IMR-90 (cell line): Measurements from ENCODE around the gene SRCAP. TPM values are rescaled to one million over a fixed set of nuclear protein-coding genes. Genes with fewer than 3 reads are reported as not detected.

Experiments used
- ATAC-seq: fragments of 200-7000 bp; cut with Tn5 transposase; 2 replicates; pipeline ENCODE4 v1.9.1; 2020; ENCODE audit warnings: low read depth, mild to moderate bottlenecking, moderate library complexity
- BruUV-seq: library from RNA; stranded (reverse); fragments of 400-500 nt; replicated peaks from 2 replicates; lab custom pipeline; 2021; lab: Mats Ljungman, UMichigan
- CTCF ChIA-PET: fragments of 300-600 bp; formaldehyde crosslinking; extraction: SDS; loops from one replicate; lab custom pipeline; 2021; ENCODE audit warnings: antibody characterized with exemption; lab: Yijun Ruan, JAX
- POLR2A ChIA-PET: fragments of 300-600 bp; sonication (Branson Sonifier 250); formaldehyde crosslinking; loops from one replicate; lab custom pipeline; 2022; ENCODE audit warnings: antibody characterized with exemption; ENCODE audit not compliant: unreplicated experiment; lab: Charles Lee
- DNase-seq: peaks from one replicate; pipeline ENCODE4 v3.0.0; 2013
- H2AFZ ChIP-seq: replicated peaks from 2 replicates; pipeline ENCODE3; 2013; ENCODE audit warnings: low read length, mild to moderate bottlenecking; ENCODE audit not compliant: poor library complexity
- H2AK5ac ChIP-seq: 2 replicates; pipeline ENCODE4 v1.6.1; 2013; ENCODE audit warnings: low read depth, low read length, inconsistent platforms
- H2AK9ac ChIP-seq: replicated peaks from 2 replicates; pipeline ENCODE3; 2013; ENCODE audit warnings: mild to moderate bottlenecking, low read depth, low read length, moderate library complexity; ENCODE audit not compliant: poor library complexity
- H2BK120ac ChIP-seq: 2 replicates; pipeline ENCODE4 v1.6.1; 2013; ENCODE audit warnings: low read depth, low read length, inconsistent platforms
- H2BK15ac ChIP-seq: 3 replicates; pipeline ENCODE4 v1.6.1; 2013; ENCODE audit warnings: low read depth, low read length, inconsistent platforms
- H2BK20ac ChIP-seq: 2 replicates; pipeline ENCODE4 v1.6.1; 2013; ENCODE audit warnings: low read depth, mild to moderate bottlenecking, inconsistent platforms, low read length, moderate library complexity
- H2BK5ac ChIP-seq: 2 replicates; pipeline ENCODE4 v1.6.1; 2013; ENCODE audit warnings: mild to moderate bottlenecking, low read depth, low read length, inconsistent platforms; ENCODE audit not compliant: poor library complexity, severe bottlenecking
- H3K14ac ChIP-seq: replicated peaks from 2 replicates; pipeline ENCODE4 v1.6.1; 2013; ENCODE audit warnings: low read depth, low read length, inconsistent platforms
- H3K18ac ChIP-seq: 2 replicates; pipeline ENCODE4 v1.6.1; 2013; ENCODE audit warnings: low read depth, low read length, control low read depth
- H3K23ac ChIP-seq: 2 replicates; pipeline ENCODE4 v1.6.1; 2013; ENCODE audit warnings: low read depth, low read length, inconsistent platforms
- H3K27ac ChIP-seq: 2 replicates; pipeline ENCODE4 v1.5.1; 2013; ENCODE audit warnings: mild to moderate bottlenecking, control low read depth, low read length; ENCODE audit not compliant: insufficient read depth
- H3K27me3 ChIP-seq: 2 replicates; pipeline ENCODE4 v1.6.1; 2013; ENCODE audit warnings: low read length; ENCODE audit not compliant: control insufficient read depth, insufficient read depth
- H3K36me3 ChIP-seq: 2 replicates; pipeline ENCODE4 v1.6.1; 2013; ENCODE audit warnings: low read length, mixed read lengths; ENCODE audit not compliant: control insufficient read depth, insufficient read depth
- H3K4ac ChIP-seq: 2 replicates; pipeline ENCODE4 v1.6.1; 2013; ENCODE audit warnings: low read depth, low read length, inconsistent platforms
- H3K4me1 ChIP-seq: 2 replicates; pipeline ENCODE4 v1.6.1; 2013; ENCODE audit warnings: low read length, mixed read lengths; ENCODE audit not compliant: control insufficient read depth, insufficient read depth
- H3K4me2 ChIP-seq: 2 replicates; pipeline ENCODE4 v1.6.1; 2013; ENCODE audit warnings: low read depth, mild to moderate bottlenecking, control low read depth, low read length, moderate library complexity
- H3K4me3 ChIP-seq: 2 replicates; pipeline ENCODE4 v1.5.1; 2013; ENCODE audit warnings: low read depth, mild to moderate bottlenecking, control low read depth, low read length, moderate library complexity; ENCODE audit not compliant: insufficient read depth
- H3K56ac ChIP-seq: 2 replicates; pipeline ENCODE4 v1.6.1; 2013; ENCODE audit warnings: low read length, inconsistent platforms; ENCODE audit not compliant: insufficient read depth; ENCODE audit errors: extremely low read depth
- H3K79me1 ChIP-seq, 2 experiments: 2 replicates each; pipeline ENCODE4 v1.6.1; 2013; ENCODE audit warnings: low read length in 2 of 2, inconsistent platforms in 1 of 2, low read depth in 1 of 2
- H3K9ac ChIP-seq: 2 replicates; pipeline ENCODE4 v1.6.1; 2013; ENCODE audit warnings: low read depth, low read length, control low read depth
- H3K9me1 ChIP-seq: 2 replicates; pipeline ENCODE4 v1.6.1; 2013; ENCODE audit warnings: low read length, inconsistent platforms; ENCODE audit not compliant: insufficient read depth
- H3K9me3 ChIP-seq: 2 replicates; pipeline ENCODE4 v1.6.1; 2013; ENCODE audit warnings: low read length; ENCODE audit not compliant: control insufficient read depth, insufficient read depth
- H4K20me1 ChIP-seq: 2 replicates; pipeline ENCODE4 v1.6.1; 2013; ENCODE audit warnings: low read length, inconsistent platforms; ENCODE audit not compliant: insufficient read depth
- H4K5ac ChIP-seq: 2 replicates; pipeline ENCODE4 v1.6.1; 2013; ENCODE audit warnings: mild to moderate bottlenecking, low read depth, low read length, control low read depth
- H4K8ac ChIP-seq, 2 experiments: 2 replicates each; pipeline ENCODE4 v1.6.1; 2013; ENCODE audit warnings: low read depth in 2 of 2, low read length in 2 of 2, control low read depth in 1 of 2, inconsistent platforms in 1 of 2
- H4K91ac ChIP-seq: 2 replicates; pipeline ENCODE4 v1.6.1; 2013; ENCODE audit warnings: low read depth, low read length, inconsistent platforms; ENCODE audit not compliant: insufficient read depth
- CEBPB ChIP-seq: IDR thresholded peaks from 2 replicates; pipeline ENCODE4 v1.6.1; 2012; ENCODE audit warnings: low read depth, low read length, improper control_type of control experiment
- CTCF ChIP-seq: conservative IDR thresholded peaks from 2 replicates; pipeline ENCODE4 v1.5.1; 2012; ENCODE audit warnings: mild to moderate bottlenecking, low read depth, low read length, improper control_type of control experiment
- FOS ChIP-seq: fragments of 150-350 bp; IDR thresholded peaks from 2 replicates; pipeline ENCODE4 v1.6.1; 2016; ENCODE audit warnings: low read depth, low read length
- MAZ ChIP-seq: IDR thresholded peaks from 2 replicates; pipeline ENCODE4 v1.6.1; 2012; ENCODE audit warnings: low read depth, mild to moderate bottlenecking, low read length, improper control_type of control experiment, moderate library complexity, borderline replicate concordance
- MXI1 ChIP-seq: IDR thresholded peaks from 2 replicates; pipeline ENCODE4 v1.6.1; 2012; ENCODE audit warnings: low read depth, mild to moderate bottlenecking, low read length, moderate library complexity, borderline replicate concordance
- RAD21 ChIP-seq: IDR thresholded peaks from 2 replicates; pipeline ENCODE4 v1.6.1; 2012; ENCODE audit warnings: low read length, improper control_type of control experiment
- RCOR1 ChIP-seq: IDR thresholded peaks from 2 replicates; pipeline ENCODE4 v1.6.1; 2012; ENCODE audit warnings: mild to moderate bottlenecking, low read length, improper control_type of control experiment; ENCODE audit not compliant: insufficient replicate concordance
- RFX5 ChIP-seq: IDR thresholded peaks from 2 replicates; pipeline ENCODE4 v1.8.0; 2012; ENCODE audit warnings: low read depth, mild to moderate bottlenecking, low read length, moderate library complexity
- SMC3 ChIP-seq: fragments of 150-350 bp; IDR thresholded peaks from 2 replicates; pipeline ENCODE4 v1.6.1; 2016; ENCODE audit warnings: low read depth, mild to moderate bottlenecking, antibody characterized with exemption, low read length, moderate library complexity
- WGBS, 2 experiments: methylation state at CpG; one replicate each; pipeline versions ENCODE4 v1.1.5 to v1.1.7; 2013; ENCODE audit warnings: missing lambda C conversion rate in 2 of 2; ENCODE audit not compliant: insufficient read length in 1 of 2; ENCODE audit errors: extremely low coverage in 2 of 2; 5-methylcytosine and 5-hydroxymethylcytosine counted together
- dilution Hi-C: fragments of 300-500 bp; cut with HindIII; formaldehyde crosslinking; loops from one replicate; pipeline ENCODE4 v1.14.3; 2018; ENCODE audit warnings: low sequenced_read_pairs; ENCODE audit not compliant: unreplicated experiment
- in situ Hi-C: fragments of 300-500 bp; cut with MboI; formaldehyde crosslinking; loops from 3 replicates; pipeline ENCODE4 v1.14.3; 2019; ENCODE audit warnings: low sequenced_read_pairs, inconsistent platforms, mixed read lengths
- intact Hi-C: fragments of 100-400 bp; cut with micrococcal nuclease; formaldehyde crosslinking; loops from 2 replicates; pipeline ENCODE4 v1.10.0; 2022
- polyA plus RNA-seq, 3 experiments: library from polyadenylated mRNA; depleted of rRNA; stranded (reverse); fragments of >200 nt; gene quantifications; 2 replicates each; pipeline ENCODE4 v1.2.3, GENCODE V29; 2012; ENCODE audit warnings: low replicate concordance in 1 of 3
- total RNA-seq: library from RNA; depleted of rRNA; stranded (reverse); fragments of >200 nt; gene quantifications from 2 replicates; pipeline ENCODE4 v1.2.3, GENCODE V29; 2012
- TF ChIP-seq, protein P1 (sequence below): fragments of 150-350 bp; IDR thresholded peaks from 2 replicates; pipeline ENCODE4 v1.6.1; 2017; ENCODE audit warnings: mild to moderate bottlenecking, antibody characterized with exemption, low read length, low read depth

The SRCAP gene
- total and polyA plus RNA-seq, 2 of the 4 experiments (the other 2 are of a cell fraction): 4.5 to 8.2 TPM

GRCh38 chr16:30750876-30751465 is 52.0 kb downstream of the SRCAP start:
- Histone ChIP-seq H3K14ac (no peak overlapping the region), H3K27me3 (no peaks in the 10 kb centered on the region), H3K9me3 (no peaks in the 10 kb centered on the region), H4K20me1 (no peaks in the 10 kb centered on the region; the same call in 1 of the 2 replicates), H3K79me1 (peaks cover 22 to 33% of the 10 kb centered on the region in 2 experiments), H3K9ac (no peak overlapping the region), H4K91ac (no peak overlapping the region), H3K18ac (no peak overlapping the region), H3K27ac (no peak overlapping the region), H3K4me2 (no peak overlapping the region), H2AK5ac (no peak overlapping the region), H3K36me3 (peaks cover 28% of the 10 kb centered on the region), H4K5ac (no peak overlapping the region), H3K9me1 (peaks cover 12% of the 10 kb centered on the region; the same call in 1 of the 2 replicates), H2AK9ac (no peak overlapping the region), H4K8ac (no peak overlapping the region), H3K4ac (no peak overlapping the region), H3K4me3 (no peak overlapping the region), H2BK5ac (no peak overlapping the region), H2AFZ (no peak overlapping the region), H3K4me1 (no peaks in the 10 kb centered on the region), H3K23ac (no peak overlapping the region), H2BK15ac (no peak overlapping the region), H2BK20ac (no peak overlapping the region), H2BK120ac (no peak overlapping the region), H3K56ac (no peak overlapping the region)
- intact Hi-C loops: no loop called here
- ChIA-PET CTCF (no interaction called here), POLR2A (interaction anchor here (0.6 kb wide), 1 partner anchor 12 kb away, joined by 7 read pairs; no protein-coding TSS in a partner anchor)
- 96% methylated on average over 18 of the region's 20 CpGs; no CpG with 5 or more reads in 1 of the 2 experiments for WGBS, 2 experiments
- dilution Hi-C loops: no loop called here
- DNase-seq: no peak
- in situ Hi-C loops: no loop called here
- ATAC-seq: no peak
- no TSS peak for BruUV-seq
- TF ChIP-seq CTCF (no peak), MAZ (no peak), MXI1 (no peak), CEBPB (no peak), FOS (no peak), SMC3 (no peak), RCOR1 (no peak), RFX5 (no peak), RAD21 (no peak)
- TF ChIP-seq, protein P1, sequence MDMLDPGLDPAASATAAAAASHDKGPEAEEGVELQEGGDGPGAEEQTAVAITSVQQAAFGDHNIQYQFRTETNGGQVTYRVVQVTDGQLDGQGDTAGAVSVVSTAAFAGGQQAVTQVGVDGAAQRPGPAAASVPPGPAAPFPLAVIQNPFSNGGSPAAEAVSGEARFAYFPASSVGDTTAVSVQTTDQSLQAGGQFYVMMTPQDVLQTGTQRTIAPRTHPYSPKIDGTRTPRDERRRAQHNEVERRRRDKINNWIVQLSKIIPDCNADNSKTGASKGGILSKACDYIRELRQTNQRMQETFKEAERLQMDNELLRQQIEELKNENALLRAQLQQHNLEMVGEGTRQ: no peak
